CD4-positive, alpha-beta T cell treated with Interleukin-15 for 1 hour (primary cell): ENCODE measurements around the gene NBPF1.
"Not testable (repeated sequence)": the region's sequence is repeated elsewhere in the genome, so short reads cannot be mapped to it uniquely, and the experiment has no call there.

ENCODE experiments used
- DNase-seq: peaks from one replicate; pipeline ENCODE4 v3.0.0-alpha.2; 2020

NBPF1 gene

DNA sequence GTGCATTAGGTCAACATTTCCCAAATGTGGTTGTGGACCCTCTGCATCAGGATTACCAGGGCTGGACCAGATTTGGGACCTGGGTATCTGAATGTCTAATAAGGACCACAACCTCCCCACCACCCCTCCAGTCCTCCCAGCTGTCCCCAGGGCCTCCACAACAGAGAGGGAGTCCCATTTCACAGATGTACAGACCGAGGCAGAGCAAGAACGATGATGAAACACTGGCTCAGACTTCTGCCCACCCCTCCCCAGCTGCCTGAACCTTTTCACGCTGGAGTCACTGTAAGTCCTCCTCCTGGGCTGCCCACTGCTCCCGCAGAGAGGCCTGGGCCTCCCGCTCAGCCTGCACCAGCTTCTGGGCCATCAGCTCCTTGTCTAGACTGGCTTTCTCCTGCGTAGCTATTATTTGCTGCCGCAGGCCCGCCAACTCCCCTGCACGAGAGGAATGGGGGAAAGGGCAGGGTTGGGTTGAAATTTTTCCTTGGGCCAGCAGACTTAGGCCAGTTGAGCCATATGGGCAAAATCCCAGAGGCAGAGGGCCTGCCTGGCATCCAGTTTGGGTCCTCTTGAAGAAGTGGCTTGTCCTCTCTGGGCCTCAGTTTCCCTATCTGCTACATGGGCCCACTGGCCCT lies 8.4 kb upstream of the NBPF1 start:
- peak; percentile 16 for DNase-seq

DNA sequence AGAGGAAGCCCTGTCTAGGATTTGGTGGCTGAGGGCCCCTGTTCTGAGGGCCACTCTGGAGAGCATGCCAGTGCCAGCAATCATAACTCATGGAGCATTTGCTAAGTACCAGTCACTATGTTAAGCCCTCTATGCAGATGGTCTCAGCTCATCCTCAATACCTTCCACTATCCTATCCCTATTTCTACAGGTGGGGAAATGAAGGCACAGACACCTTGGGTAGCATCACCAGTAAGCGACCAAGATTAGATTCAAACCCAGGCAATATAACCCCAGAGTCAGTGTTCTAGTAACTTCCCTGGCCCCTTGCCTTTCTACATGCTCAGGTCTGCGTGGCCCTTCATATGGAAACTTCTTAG lies 7.9 kb upstream of the NBPF1 start:
- no peak for DNase-seq

DNA sequence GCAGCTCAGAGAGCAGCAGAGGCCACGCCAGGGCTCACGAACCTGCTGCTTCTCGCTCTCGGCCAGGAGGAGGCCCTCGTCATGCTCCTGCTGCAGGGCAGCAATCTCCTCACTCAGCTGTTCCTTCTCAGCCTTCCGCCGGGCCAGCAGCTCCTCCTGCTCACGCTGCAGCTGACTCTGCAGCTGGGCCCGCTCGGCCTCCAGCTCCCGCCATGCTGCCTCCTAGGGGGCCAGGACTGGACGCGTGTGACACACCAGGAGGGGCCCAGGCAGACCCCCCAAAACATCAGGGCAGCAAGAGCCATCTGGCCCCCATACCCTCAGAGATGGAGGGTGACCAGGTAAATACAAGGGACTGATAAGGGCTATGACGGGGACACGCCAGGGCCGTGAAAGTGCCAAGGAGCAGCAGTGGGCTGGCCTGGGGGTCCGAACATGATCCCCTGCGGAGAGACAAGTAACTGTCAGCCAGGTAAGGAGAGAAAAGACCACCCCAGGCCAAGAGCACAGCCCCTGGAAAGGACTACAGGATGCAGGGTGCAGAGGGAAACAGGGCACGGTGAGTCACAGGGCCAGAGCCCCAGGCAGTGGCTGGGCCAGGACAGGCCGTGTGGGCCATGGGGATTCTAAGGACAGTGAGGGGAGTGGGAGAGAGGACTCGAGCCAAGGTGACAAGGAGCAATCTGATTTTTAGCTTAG lies 6.6 kb upstream of the NBPF1 start:
- peak; percentile 16 for DNase-seq

DNA sequence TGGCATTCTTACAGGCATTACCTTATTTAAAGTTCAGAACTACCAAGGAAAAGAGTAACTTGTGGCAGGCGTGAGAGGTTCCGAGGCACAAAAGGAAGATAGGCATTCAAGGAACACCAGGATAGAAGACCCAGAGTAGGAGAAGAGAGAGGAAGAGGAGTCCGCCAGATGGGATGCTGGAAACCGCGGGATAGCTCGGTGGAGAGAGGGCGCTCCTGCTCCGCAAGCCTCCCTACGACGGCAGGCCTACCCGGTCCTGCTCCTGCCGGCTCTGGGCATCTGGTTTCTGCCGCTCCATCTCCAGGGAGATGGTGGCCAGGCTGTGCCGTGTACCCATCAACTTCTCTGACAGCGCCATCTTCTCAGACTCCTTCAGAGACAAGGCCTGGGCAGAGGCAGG lies 5.4 kb upstream of the NBPF1 start:
- DNase-seq: no peak

DNA sequence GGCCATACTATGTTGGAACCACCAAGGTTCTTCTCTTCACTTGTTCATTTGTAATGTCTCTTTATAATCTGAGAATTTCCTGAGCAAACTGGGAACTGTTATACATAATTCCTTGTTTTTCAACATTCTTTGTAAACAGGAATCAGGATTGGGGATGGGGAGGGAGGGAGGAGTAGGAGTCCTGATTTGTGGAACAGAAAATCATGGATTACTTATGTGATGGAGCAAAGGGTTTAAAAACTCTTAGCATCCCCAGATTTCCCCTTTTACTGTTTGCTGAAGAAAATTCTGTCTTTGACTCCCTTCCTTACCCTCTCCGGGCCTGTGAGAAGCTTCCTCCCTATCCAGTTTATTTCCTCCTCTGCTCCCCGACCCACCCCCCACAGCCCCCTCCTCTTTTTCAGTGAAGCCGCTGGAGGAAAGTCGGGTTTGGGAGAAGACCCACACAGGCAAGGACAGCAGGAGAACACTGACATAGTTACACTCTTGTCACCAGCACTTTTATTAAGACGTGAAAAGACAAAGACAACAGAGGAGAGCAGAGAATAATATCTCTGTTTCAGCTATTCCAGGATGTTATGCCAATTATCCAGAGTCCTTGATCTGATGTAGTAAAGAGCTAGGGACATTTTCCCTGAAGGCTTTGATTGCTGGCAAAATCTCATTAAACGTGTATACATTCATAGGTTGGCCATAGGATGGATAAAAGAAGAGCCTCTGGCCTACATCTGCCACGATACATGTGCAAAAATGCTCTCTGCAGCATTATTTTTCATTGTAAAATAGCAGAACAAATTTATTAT lies 4.6 kb upstream of the NBPF1 start:
- no peak for DNase-seq

DNA sequence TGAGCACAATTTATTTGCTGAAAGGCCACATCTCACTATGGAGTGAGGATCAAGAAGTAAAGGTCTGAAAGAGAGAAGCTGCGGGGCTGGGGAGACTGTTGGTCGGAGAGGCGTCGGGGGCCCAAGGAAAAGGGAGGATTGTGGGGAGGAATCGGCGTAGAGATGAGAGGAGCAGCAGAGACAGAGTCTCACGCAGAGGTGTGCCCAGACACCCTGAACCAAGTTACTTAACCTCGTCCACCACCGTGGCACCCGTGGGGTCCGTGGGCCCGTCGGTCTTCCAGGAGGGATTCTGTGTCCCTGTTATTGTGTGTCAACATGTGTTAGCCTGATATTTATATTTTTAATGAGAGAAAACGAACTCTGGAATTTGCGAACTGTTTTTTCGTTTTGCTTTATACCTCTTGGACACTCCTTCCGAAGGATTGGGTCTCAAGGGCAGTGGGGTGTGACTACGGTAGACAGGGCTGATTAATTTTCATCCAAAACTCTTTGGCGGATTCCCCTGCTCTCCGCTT lies 3.8 kb upstream of the NBPF1 start:
- no peak for DNase-seq

DNA sequence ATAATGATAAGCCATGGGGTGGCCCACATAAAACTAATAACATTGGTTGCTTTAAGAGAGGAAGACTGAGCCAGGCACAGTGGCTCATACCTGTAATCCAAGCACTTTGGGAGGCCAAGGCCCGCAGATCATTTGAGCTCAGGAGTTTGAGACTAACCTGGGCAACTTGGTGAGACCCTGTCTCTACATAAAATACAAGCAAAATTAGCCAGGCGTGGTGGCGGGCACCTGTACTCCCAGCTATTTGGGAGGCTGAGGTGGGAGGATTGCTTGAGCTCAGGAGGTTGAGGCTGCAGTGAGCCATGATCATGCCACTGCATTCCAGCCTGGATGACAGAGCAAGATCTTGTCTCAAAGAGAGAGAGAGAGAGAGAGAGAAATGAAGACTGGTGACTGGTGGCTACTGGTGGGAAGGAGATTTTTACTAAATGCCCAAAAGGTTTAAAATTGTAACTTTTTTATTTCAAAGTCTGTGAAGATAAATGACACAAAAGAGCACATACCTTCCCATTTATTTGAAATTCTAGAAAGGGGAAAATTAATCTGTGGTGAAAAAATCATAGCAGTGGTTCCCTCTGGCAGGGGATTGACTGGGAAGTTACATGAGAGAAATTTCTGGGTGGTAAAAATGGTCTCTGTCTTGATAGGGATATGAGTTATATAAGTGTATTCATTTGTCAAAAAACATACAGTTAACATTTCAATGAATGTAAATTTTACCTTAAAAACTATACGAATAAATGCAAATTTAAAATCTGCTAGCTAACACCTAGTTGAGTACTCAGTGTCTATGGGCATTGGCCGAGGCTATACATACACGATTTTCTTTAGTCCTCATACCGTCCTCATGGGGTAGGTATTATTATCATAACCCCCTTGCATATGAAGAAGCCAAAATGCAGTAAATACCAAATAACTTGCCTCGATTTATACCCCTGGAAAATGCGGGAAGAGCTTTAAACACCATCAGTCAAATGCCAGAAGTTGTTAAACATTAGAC lies 2.2 kb upstream of the NBPF1 start:
- DNase-seq: no peak

DNA sequence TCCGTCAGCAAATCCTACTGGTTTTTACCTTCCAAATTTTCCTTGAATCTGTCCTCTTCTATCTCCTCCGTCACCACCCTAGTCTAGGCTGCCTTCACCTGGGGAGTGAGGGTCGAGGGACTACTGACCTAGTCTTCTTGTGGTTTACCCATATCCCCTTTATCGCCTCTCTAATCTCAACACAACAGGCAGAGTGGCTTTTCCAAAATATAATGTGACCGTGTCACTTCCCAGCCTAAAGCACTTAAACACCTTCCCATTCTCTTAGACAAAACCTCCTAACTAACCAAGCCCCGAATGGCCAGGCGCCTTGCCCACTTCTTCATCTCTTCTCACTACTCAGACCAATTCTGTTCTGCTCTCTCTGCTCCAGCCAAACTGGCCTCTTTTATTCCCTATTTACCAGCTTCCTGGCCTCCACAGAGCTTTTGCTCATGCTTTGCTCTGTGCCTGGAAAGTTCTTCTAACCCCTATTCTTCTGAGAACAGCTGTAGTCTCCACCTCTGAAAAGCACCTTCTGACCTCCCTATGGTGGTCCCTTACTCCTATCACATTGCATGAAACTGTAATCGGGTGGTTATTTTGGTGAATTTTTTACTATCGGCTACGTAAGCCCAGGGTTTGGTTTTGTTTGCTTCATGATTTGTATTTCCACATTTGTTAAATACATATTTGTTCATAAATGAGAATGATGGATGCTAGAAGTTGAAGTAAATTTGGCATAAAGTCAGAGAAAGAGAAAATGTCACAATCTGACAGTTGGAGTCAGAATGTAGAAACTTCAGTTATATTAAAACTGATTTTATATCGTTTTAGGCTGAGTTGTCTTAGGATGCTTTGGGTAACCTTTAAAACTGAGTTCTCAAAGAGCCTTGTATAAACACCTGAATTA lies 1.2 kb upstream of the NBPF1 start:
- no peak for DNase-seq

DNA sequence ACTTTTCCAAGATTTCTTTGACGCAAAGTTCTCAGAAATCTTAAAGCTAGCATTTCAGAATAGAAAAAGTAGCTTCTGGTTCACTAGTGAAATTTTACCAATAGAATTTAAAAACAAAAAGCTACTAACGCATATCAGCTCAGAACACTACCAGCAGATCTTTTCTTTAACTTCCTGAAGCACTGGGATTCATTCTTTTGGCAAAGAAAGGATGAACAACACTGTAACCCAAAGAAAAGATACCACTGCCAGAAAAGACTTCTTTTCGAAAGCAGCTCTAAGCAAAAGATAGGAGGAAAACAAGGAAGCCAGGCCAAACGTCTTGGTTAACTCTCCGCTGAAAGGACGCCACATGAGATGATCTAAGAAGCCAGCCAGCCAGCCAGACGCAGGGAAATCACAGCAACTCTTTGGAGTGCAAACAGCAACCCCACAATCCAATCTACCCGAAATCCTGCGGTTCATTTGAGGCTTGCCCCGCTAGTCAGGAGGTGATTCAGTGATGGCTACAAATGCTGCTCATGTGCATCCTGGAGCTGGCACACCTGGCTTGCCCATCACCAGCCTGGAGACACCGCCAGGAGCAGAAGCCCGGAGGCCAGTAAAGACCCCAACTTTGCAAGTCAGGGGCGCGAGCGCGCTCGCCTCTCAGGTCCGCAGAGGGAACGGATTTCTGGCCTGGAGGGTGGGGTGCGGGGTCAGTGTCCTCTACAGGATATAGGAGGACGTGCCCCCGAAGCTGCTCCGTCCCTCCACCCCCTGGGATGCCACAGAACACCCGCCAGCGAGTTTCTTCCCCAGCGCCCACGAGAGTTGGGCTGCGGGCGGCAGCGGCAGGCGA lies 812 bp downstream of the NBPF1 start:
- DNase-seq: peak; percentile 16

DNA sequence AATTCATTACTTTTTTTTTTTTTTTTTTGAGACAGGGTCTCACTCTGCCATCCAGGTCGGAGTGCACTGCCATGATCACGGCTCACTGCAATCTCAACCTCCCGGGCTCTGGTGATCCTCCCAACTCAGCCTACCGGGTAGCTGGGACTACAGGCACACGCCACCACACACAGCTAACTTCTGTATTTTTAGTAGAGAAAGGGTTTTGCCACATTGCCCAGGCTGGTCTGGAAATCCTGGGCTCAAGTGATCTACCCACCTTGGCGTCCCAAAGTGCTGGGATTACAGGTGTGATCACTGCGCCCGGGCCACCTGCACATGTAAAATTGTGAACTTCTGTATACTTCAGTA lies 1.4 kb downstream of the NBPF1 start:
- DNase-seq: not testable (repeated sequence)

DNA sequence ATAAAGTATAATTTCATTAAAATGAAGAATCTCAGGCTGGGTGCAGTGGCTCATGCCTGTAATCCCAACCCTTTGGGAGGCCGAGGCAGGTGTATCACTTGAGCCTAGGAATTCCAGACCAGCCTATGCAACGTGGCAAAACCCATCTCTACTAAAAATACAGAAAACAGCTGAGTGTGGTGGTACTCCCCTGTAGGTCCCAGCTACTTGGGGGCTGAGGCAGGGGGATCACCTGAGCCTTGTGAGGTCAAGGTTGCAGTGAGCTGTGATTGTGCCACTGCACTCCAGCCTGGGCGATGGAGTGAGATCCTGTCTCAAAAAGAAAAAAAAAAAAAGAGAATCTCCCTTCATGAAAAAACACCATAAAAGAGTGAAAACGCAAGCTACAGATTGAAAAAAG lies 2.2 kb downstream of the NBPF1 start:
- not testable (repeated sequence) for DNase-seq

DNA sequence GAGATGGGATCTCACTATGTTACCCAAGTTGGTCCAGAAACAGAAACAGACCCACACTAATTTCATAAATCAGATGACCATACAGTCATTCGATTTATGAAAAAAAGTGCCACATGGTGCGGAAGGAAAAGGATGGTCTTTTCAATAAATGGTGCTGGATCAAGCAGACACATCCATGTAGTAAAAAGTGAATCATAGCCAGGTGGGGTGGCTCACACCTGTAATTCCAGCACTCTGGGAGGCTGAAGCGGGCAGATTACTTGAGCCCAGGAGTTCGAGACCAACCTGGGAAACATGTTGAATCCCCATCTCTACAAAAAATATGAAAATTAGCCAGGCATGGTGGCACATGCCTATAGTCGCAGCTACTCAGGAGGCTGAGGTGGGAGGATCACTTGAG lies 2.8 kb downstream of the NBPF1 start:
- DNase-seq: not testable (repeated sequence)

DNA sequence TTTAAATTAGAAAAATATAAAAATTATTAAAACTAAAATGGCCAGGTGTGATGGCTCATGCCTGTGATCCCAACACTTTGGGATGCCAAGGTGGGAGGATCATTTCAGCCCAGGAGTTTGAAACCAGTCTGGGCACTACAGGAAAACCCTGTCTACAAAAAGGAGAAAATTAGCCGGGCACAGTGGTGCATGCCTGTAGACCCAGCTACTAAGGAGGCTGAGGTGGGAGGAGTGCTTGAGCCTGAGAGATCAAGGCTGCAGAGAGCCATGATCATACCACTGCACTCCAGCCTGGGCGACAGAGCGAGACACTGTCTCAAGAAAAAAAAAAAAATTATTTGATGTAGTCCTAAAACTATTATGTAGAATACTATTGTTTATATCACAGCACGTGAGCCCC lies 3.6 kb downstream of the NBPF1 start:
- DNase-seq: not testable (repeated sequence)

DNA sequence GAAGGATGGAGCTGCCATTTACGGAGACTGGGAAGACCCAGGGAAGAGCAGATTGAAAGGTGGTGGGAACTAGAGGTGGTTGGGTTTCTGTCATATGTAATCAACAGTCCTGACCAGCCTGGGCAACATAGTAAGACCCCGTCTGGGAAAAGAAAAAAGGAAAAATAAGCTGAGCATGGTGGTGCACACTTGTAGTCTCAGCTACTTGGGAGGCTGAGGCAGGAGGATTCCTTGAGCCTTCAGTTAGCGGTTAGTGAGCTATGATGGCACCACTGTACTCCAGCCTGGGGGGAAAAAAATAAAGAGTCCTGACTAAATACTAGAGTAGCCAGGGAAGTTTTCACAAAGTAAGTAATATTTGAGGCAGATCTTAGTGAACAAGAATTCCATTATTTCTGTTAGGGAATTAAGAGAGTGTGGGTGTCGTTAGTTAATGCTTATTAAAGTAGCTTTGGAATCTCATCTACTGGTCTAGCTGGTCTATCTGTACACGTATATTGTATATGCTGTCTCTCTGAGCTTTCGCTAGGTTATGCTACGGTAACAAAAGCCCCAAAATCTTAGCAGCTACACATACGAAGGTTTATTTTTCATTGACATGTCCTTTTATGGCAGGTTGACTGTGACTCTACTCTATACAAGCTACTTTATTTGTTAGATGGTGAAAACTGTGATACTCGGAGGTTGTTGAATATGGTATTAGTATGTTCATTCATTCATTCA lies 4.4 kb downstream of the NBPF1 start:
- DNase-seq: no peak

DNA sequence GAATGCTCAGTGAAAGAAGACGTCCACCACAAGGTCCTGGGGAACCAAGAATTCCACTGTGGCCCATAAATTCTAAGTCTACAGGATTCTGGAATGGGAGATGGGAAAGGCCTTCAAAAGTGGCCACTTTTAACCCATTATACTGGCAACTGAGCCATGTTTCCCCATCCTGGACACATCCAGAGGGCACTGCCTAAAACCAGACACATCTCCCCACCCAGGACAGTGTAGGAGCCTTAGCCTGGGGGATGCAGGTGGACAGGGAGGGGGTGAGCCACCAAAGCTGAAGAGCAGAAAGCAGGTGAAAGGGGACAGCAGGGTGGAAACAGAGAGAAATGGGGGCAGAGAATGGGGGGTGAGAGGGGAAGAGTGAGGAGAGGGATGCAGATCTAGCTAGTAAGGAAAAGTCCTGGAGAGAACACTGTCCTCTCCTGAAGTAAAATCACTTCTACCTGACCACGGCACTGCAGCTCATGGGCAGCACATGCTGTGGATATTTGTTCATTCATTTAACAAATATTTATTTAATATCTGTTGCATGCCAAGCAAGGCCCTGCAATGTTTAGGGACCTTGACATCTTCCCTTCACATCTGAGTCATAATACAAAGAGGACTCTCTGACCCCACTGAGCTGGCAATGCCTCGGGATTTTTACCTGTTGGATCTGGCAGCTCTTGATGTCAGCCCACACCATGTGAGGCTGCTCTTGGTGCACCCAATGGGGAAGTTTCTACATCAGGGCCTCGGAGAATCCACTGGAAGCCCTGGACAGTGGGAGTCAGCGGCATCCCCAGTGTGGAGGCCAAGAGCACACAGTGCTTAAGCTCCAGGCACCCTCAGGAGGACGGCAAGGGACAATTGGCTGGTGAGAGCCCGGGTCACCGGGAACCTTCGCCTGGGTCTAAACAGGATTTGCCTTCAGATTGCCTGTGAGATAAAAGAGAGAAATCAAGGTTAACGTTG lies 5.2 kb downstream of the NBPF1 start:
- DNase-seq: not testable (repeated sequence)

DNA sequence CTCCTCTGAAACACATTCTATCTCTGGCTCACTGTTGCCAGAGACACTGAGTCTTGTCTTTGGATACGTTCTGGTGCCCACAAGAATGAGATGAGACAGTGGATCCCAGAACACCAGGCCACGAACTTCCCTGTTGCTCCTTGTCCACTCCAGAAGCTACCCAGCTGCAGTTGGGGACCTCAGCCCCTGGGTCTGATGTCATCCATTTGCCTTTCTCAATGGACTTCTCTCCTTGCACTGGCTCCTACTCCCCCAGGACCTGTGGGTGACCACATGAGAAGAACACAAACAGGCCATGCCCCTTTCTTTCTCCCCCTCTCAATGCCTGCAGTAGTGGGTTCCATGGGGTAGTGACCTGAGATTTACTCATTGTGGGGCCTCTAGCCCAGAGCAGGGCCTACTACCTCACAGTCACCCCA lies 5.9 kb downstream of the NBPF1 start:
- DNase-seq: no peak

DNA sequence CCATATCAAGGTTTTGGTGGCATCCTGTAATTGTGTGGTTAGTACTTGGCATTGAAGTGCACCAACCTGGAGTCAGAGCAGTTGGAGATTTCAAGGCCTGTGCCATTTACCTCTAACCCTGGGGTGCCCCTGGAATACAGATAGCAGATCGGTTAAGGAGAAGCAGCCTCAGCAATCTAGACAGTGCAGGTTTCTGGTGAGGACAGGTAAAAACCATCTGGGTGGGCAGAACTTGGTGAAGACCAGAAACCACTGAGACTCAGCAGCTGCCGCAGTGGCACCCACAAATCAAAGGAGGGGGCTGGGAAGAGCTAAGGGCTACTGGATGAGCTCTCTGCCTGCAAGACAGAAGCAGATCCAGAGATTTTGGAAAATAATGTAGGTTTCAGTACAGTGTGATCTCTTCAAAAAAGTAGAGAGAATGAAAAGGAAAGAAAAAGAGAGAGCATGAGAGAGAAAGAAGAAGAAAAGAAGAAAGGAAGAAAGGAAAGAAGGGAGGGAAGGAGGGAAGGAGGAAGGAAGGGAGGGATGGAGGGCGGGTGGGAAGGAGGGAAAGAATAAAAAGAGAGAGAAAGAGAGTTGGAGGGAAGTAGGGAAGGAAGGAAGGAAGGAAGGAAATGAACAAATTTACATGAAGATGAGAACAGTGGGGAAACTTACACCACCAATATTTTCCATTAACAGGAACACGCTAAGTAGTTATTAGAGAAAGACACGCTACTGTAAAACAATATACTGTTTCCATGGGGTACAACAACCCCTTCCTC lies 6.5 kb downstream of the NBPF1 start:
- not testable (repeated sequence) for DNase-seq
